GM12878 (cell line): ENCODE results near the gene ETV6. TPM values are rescaled to one million over a fixed set of nuclear protein-coding genes. Genes with fewer than 3 reads are reported as not detected.

ENCODE experiments used
- ASH2L ChIP-seq: fragments of 300-600, 200-600 bp; sonication (generic); IDR thresholded peaks from 2 replicates; pipeline ENCODE4 v1.6.1; 2017; ENCODE audit warnings: low read depth, mild to moderate bottlenecking, borderline replicate concordance
- BHLHE40 ChIP-seq, 2 experiments: fragments of 450-650 bp in 1 of 2; IDR thresholded peaks; 2 replicates each; pipeline ENCODE4 v1.6.1; 2011 to 2017; ENCODE audit warnings: low read depth in 2 of 2, borderline replicate concordance in 1 of 2, improper control_type of control experiment in 1 of 2, low read length in 1 of 2, mild to moderate bottlenecking in 1 of 2
- CBX3 ChIP-seq: fragments of 200-600 bp; sonication (generic); IDR thresholded peaks from 2 replicates; pipeline ENCODE4 v1.6.1; 2016; ENCODE audit warnings: low read depth, borderline replicate concordance
- ESRRA ChIP-seq: IDR thresholded peaks from 2 replicates; pipeline ENCODE4 v1.6.1; 2012; ENCODE audit warnings: mild to moderate bottlenecking, low read length, improper control_type of control experiment
- HDGF ChIP-seq: fragments of 450-650 bp; IDR thresholded peaks from 2 replicates; pipeline ENCODE4 v1.6.1; 2016; ENCODE audit warnings: antibody characterized with exemption
- MTA2 ChIP-seq: fragments of 450-650 bp; IDR thresholded peaks from 2 replicates; pipeline ENCODE4 v1.6.1; 2016; ENCODE audit warnings: low read depth, mild to moderate bottlenecking, moderate library complexity
- NFYB ChIP-seq: IDR thresholded peaks from 2 replicates; pipeline ENCODE4 v1.6.1; 2011; ENCODE audit warnings: low read depth, mild to moderate bottlenecking, low read length, improper control_type of control experiment, moderate library complexity; ENCODE audit not compliant: insufficient read depth
- POLR2A ChIP-seq: IDR thresholded peaks from 2 replicates; pipeline ENCODE4 v1.6.1; 2011; ENCODE audit warnings: low read depth, mild to moderate bottlenecking, low read length
- STAT3 ChIP-seq: IDR thresholded peaks from 2 replicates; pipeline ENCODE4 v1.6.1; 2011; ENCODE audit warnings: low read depth, low read length, improper control_type of control experiment
- SUPT20H ChIP-seq: IDR thresholded peaks from 2 replicates; pipeline ENCODE4 v1.6.1; 2011; ENCODE audit warnings: low read depth, mild to moderate bottlenecking, low read length, moderate library complexity, borderline replicate concordance; ENCODE audit not compliant: control insufficient read depth
- TAF1 ChIP-seq: IDR thresholded peaks from 2 replicates; pipeline ENCODE4 v1.6.1; 2011; ENCODE audit warnings: mild to moderate bottlenecking, low read depth, low read length, borderline replicate concordance
- TCF12 ChIP-seq: IDR thresholded peaks from 2 replicates; pipeline ENCODE4 v1.6.1; 2011; ENCODE audit warnings: low read depth, mild to moderate bottlenecking, low read length
- WRNIP1 ChIP-seq: IDR thresholded peaks from 2 replicates; pipeline ENCODE4 v1.6.1; 2011; ENCODE audit warnings: low read depth, low read length, improper control_type of control experiment, borderline replicate concordance
- polyA plus RNA-seq, 11 experiments: library from polyadenylated mRNA; depleted of rRNA in 4 of 11; unstranded in 6 of 11; stranded (reverse) in 5 of 11; fragments of >200 nt; fragmentation: Nextera tagmentation in 4 of 11; fragmentation: Illumina TruSeq in 1 of 11; extraction: Ambion mirVana in 4 of 11; extraction: Trizol in 1 of 11; gene quantifications; 1 replicate in 1 of 11; 2 replicates in 10 of 11; pipeline versions ENCODE4 v1.2.1 to v1.2.3, GENCODE V29; 2011 to 2016; ENCODE audit warnings: inconsistent platforms in 2 of 11, missing spikeins in 2 of 11, low read depth in 1 of 11
- total RNA-seq, 4 experiments: library from RNA; depleted of rRNA in 3 of 4; stranded (reverse); fragments of >200 nt in 3 of 4; fragmentation: Illumina TruSeq in 1 of 4; extraction: Trizol in 1 of 4; gene quantifications; 2 replicates each; pipeline versions ENCODE4 v1.2.1 to v1.2.3, GENCODE V29; 2013 to 2021
- TF ChIP-seq, protein P1 (sequence below): fragments of 450-650 bp; IDR thresholded peaks from 2 replicates; pipeline ENCODE4 v1.6.1; 2017; ENCODE audit warnings: mild to moderate bottlenecking, moderate library complexity
- TF ChIP-seq, protein P2 (sequence below): IDR thresholded peaks from 2 replicates; pipeline ENCODE4 v1.6.1; 2012; ENCODE audit warnings: mild to moderate bottlenecking, low read depth, low read length
- TF ChIP-seq, protein P3 (sequence below): fragments of 150-350 bp; IDR thresholded peaks from 2 replicates; pipeline ENCODE4 v1.6.1; 2016; ENCODE audit warnings: low read depth, low read length
- TF ChIP-seq, protein P4 (sequence below): IDR thresholded peaks from 2 replicates; pipeline ENCODE4 v1.6.1; 2012; ENCODE audit warnings: low read depth, low read length, improper control_type of control experiment

The ETV6 gene
- total and polyA plus RNA-seq, 10 of the 15 experiments (the other 5 are each of a cell fraction or from before 2014, with no cell fraction given) = 6.6 to 74.8 (median 24.6) TPM

DNA sequence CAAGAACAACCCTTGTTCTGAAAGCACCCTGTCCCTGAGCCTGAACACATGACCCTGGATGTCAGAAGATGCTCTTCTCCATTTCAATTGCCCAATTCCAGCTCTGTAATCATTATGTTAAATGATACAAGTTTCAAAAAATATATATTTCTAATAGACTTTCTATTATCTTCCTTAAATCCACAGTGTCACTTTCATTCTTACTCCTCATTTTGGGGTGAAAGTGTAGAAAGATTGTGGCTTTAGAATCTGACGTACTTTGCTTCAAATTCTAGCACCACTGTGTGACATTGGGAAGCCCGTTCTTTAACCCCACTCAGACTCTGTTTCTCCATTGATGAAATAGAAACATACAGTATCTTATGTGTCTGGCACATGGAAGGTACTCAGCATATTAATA lies 83.2 kb downstream of the ETV6 start (continued):
- TF ChIP-seq, protein P1, sequence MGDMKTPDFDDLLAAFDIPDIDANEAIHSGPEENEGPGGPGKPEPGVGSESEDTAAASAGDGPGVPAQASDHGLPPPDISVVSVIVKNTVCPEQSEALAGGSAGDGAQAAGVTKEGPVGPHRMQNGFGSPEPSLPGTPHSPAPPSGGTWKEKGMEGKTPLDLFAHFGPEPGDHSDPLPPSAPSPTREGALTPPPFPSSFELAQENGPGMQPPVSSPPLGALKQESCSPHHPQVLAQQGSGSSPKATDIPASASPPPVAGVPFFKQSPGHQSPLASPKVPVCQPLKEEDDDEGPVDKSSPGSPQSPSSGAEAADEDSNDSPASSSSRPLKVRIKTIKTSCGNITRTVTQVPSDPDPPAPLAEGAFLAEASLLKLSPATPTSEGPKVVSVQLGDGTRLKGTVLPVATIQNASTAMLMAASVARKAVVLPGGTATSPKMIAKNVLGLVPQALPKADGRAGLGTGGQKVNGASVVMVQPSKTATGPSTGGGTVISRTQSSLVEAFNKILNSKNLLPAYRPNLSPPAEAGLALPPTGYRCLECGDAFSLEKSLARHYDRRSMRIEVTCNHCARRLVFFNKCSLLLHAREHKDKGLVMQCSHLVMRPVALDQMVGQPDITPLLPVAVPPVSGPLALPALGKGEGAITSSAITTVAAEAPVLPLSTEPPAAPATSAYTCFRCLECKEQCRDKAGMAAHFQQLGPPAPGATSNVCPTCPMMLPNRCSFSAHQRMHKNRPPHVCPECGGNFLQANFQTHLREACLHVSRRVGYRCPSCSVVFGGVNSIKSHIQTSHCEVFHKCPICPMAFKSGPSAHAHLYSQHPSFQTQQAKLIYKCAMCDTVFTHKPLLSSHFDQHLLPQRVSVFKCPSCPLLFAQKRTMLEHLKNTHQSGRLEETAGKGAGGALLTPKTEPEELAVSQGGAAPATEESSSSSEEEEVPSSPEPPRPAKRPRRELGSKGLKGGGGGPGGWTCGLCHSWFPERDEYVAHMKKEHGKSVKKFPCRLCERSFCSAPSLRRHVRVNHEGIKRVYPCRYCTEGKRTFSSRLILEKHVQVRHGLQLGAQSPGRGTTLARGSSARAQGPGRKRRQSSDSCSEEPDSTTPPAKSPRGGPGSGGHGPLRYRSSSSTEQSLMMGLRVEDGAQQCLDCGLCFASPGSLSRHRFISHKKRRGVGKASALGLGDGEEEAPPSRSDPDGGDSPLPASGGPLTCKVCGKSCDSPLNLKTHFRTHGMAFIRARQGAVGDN = peak; percentile 56
- TF ChIP-seq ASH2L (no peak), NFYB (no peak), TAF1 (no peak), BHLHE40 (IDR thresholded peaks at IDR 0.05; ENCODE audit: borderline replicate concordance in 1 of 2, low read depth in 2 of 2, low read length in 1 of 2) (0 out of 4 replicates have a peak, but pooled peaks of 1 of the 2 experiments have one; percentile 32), CBX3 (no peak), TCF12 (no peak), ESRRA (no peak), SUPT20H (no peak), STAT3 (no peak), MTA2 (peak; percentile 76; the same call in 1 of the 2 replicates), WRNIP1 (no peak), HDGF (no peak), POLR2A (no peak)
- TF ChIP-seq, protein P2, sequence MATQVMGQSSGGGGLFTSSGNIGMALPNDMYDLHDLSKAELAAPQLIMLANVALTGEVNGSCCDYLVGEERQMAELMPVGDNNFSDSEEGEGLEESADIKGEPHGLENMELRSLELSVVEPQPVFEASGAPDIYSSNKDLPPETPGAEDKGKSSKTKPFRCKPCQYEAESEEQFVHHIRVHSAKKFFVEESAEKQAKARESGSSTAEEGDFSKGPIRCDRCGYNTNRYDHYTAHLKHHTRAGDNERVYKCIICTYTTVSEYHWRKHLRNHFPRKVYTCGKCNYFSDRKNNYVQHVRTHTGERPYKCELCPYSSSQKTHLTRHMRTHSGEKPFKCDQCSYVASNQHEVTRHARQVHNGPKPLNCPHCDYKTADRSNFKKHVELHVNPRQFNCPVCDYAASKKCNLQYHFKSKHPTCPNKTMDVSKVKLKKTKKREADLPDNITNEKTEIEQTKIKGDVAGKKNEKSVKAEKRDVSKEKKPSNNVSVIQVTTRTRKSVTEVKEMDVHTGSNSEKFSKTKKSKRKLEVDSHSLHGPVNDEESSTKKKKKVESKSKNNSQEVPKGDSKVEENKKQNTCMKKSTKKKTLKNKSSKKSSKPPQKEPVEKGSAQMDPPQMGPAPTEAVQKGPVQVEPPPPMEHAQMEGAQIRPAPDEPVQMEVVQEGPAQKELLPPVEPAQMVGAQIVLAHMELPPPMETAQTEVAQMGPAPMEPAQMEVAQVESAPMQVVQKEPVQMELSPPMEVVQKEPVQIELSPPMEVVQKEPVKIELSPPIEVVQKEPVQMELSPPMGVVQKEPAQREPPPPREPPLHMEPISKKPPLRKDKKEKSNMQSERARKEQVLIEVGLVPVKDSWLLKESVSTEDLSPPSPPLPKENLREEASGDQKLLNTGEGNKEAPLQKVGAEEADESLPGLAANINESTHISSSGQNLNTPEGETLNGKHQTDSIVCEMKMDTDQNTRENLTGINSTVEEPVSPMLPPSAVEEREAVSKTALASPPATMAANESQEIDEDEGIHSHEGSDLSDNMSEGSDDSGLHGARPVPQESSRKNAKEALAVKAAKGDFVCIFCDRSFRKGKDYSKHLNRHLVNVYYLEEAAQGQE = no peak
- TF ChIP-seq, protein P3, sequence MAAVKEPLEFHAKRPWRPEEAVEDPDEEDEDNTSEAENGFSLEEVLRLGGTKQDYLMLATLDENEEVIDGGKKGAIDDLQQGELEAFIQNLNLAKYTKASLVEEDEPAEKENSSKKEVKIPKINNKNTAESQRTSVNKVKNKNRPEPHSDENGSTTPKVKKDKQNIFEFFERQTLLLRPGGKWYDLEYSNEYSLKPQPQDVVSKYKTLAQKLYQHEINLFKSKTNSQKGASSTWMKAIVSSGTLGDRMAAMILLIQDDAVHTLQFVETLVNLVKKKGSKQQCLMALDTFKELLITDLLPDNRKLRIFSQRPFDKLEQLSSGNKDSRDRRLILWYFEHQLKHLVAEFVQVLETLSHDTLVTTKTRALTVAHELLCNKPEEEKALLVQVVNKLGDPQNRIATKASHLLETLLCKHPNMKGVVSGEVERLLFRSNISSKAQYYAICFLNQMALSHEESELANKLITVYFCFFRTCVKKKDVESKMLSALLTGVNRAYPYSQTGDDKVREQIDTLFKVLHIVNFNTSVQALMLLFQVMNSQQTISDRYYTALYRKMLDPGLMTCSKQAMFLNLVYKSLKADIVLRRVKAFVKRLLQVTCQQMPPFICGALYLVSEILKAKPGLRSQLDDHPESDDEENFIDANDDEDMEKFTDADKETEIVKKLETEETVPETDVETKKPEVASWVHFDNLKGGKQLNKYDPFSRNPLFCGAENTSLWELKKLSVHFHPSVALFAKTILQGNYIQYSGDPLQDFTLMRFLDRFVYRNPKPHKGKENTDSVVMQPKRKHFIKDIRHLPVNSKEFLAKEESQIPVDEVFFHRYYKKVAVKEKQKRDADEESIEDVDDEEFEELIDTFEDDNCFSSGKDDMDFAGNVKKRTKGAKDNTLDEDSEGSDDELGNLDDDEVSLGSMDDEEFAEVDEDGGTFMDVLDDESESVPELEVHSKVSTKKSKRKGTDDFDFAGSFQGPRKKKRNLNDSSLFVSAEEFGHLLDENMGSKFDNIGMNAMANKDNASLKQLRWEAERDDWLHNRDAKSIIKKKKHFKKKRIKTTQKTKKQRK = no peak
- TF ChIP-seq, protein P4, sequence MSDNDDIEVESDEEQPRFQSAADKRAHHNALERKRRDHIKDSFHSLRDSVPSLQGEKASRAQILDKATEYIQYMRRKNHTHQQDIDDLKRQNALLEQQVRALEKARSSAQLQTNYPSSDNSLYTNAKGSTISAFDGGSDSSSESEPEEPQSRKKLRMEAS = no peak
